ENCODE measurements around the gene AGBL4.

The AGBL4 gene

DNA sequence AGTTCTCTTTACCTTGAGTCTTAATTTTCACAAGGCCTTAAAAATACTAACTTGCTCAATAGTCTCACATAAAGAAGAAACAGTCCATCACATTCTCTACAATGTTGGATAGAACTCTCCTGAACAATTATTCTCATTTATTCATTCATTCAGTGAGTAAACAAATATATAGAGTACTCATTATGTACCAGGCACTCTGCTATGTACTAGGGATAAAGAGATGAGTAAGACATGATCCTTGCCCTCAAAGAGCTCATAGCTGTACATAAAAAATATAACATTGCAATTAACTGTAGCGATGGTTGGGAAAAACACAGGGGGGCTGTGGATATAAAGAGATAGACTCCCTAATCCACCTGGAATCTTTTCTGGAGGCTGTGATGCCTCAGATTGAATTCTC lies 660.1 kb downstream of the AGBL4 start:
- in situ Hi-C loops (cut with HindIII; ENCODE audit: low sequenced_read_pairs) = no loop called here
- no peak overlapping the region for H3K4me3 ChIP-seq (ENCODE audit: low read depth, low read length)
- no peak for DNase-seq (ENCODE audit: low read depth, low spot score)
- TF ChIP-seq, protein P1, sequence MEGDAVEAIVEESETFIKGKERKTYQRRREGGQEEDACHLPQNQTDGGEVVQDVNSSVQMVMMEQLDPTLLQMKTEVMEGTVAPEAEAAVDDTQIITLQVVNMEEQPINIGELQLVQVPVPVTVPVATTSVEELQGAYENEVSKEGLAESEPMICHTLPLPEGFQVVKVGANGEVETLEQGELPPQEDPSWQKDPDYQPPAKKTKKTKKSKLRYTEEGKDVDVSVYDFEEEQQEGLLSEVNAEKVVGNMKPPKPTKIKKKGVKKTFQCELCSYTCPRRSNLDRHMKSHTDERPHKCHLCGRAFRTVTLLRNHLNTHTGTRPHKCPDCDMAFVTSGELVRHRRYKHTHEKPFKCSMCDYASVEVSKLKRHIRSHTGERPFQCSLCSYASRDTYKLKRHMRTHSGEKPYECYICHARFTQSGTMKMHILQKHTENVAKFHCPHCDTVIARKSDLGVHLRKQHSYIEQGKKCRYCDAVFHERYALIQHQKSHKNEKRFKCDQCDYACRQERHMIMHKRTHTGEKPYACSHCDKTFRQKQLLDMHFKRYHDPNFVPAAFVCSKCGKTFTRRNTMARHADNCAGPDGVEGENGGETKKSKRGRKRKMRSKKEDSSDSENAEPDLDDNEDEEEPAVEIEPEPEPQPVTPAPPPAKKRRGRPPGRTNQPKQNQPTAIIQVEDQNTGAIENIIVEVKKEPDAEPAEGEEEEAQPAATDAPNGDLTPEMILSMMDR (IDR thresholded peaks at IDR 0.05; ENCODE audit: low read depth, low read length) = no peak

DNA sequence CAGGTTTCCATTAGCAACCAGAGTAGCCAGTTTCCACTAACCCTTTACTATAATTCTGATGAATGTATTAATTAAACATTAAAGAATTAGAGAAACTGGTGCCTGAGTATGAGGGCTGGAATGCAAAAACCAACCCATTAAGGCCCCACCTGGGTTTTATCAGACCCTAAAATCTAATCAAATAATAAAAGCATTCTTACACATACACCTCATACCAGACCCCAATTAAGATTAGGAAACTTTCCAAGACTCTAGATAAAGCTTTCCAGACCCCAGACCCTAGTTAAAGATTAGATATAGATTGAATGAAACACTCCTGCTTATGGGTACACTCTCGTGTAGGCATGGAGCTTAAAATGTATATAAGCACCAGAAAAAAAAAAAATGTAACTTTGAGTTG lies 665.7 kb downstream of the AGBL4 start:
- H3K4me3 ChIP-seq (ENCODE audit: low read depth, low read length) = no peak overlapping the region
- TF ChIP-seq, protein P1 (IDR thresholded peaks at IDR 0.05; ENCODE audit: low read depth, low read length) = no peak
- no peak for DNase-seq (ENCODE audit: low read depth, low spot score)
- in situ Hi-C loops (cut with HindIII; ENCODE audit: low sequenced_read_pairs) = no loop called here

DNA sequence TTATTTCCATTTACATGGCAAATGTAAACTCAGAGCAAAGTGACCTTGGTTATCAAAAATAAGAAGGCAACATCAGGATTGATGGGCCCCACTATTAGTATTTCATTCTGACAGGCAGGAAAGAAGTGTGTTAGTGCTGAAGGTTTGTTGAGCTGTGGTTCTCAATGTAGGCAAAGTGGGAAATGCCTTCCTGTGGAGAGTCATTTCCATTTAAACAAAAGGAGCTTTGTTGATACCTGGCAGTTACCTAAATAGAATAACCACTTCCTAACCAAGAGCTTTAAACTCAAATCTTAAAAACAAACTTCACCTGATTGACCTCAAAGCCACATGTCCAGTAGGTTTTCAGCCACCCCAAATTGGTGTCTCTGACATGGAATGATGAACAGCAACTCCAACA lies 667.2 kb downstream of the AGBL4 start:
- no peak for DNase-seq (ENCODE audit: low read depth, low spot score)
- no peak overlapping the region for H3K4me3 ChIP-seq (ENCODE audit: low read depth, low read length)
- in situ Hi-C loops (cut with HindIII; ENCODE audit: low sequenced_read_pairs) = no loop called here
- TF ChIP-seq, protein P1 (IDR thresholded peaks at IDR 0.05; ENCODE audit: low read depth, low read length) = no peak

DNA sequence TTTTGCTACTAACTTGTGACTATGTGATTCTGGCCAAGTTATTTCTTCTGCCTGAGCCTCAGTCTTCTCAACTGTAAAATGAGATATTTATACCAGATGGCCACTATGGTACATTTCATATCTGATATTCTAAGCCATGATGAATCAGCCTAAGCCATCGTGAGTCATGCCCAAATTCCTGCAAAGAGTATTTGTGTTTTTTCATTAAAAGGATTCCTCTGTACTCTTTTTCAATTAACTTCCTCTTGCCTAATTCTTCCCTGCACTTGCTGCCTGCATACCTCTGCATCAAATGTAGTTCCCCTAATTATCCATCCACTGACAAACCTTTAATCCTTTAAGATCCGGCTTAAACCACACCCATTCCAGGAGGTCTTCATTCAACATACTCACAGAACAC lies 672.0 kb downstream of the AGBL4 start:
- TF ChIP-seq, protein P1 (IDR thresholded peaks at IDR 0.05; ENCODE audit: low read depth, low read length) = no peak
- in situ Hi-C loops (cut with HindIII; ENCODE audit: low sequenced_read_pairs) = no loop called here
- no peak overlapping the region for H3K4me3 ChIP-seq (ENCODE audit: low read depth, low read length)
- DNase-seq (ENCODE audit: low read depth, low spot score) = peak; percentile 25

DNA sequence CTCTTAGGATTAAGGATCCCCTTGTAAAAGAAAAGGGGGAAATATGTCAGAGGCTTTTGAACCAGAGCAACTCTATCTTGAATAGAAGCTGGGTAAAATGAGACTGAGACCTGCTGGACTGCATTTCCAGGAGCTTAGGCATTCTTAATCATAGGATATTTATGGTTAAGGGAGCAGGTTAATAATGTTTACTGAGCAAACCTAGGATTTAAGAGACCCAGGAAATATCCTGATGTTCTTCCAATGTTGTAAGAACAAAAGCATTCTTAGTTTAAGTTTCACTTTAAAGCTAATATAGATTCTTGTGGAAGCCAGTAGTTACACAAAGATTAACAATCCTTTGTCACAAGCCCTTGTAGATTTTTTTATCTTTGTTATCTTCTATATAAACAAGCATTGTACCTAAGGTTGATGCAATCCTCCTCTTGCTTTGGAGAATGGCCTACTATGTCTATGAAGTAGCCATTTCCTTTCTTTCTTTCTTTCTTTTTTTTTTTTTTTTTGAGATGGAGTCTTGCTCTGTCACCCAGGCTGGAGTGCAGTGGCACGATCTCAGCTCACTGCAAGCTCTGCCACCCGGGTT lies 676.9 kb downstream of the AGBL4 start:
- no peak for DNase-seq (ENCODE audit: low read depth, low spot score)
- TF ChIP-seq, protein P1 (IDR thresholded peaks at IDR 0.05; ENCODE audit: low read depth, low read length) = no peak
- in situ Hi-C loops (cut with HindIII; ENCODE audit: low sequenced_read_pairs) = no loop called here
- H3K4me3 ChIP-seq (ENCODE audit: low read depth, low read length) = no peak overlapping the region

DNA sequence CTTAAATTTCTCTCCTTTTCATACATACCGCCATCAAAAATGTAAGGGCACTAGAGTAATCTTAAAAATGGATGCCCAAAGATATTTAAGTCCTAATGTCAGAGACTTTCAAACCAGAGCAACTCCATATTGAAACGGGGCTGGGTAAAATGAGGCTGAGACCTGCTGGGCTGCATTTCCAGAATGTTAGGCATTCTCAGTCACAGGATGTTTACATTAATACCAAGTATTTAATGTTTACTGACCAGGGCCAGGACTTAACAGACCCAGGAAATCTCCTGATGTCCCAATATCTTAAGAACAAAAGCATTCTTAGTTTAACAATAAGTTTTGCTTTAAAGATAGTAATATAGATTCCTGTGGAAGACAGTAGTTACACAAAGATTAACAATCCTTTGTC lies 683.2 kb downstream of the AGBL4 start:
- no peak overlapping the region for H3K4me3 ChIP-seq (ENCODE audit: low read depth, low read length)
- in situ Hi-C loops (cut with HindIII; ENCODE audit: low sequenced_read_pairs) = no loop called here
- no peak for DNase-seq (ENCODE audit: low read depth, low spot score)
- TF ChIP-seq, protein P1 (IDR thresholded peaks at IDR 0.05; ENCODE audit: low read depth, low read length) = no peak

DNA sequence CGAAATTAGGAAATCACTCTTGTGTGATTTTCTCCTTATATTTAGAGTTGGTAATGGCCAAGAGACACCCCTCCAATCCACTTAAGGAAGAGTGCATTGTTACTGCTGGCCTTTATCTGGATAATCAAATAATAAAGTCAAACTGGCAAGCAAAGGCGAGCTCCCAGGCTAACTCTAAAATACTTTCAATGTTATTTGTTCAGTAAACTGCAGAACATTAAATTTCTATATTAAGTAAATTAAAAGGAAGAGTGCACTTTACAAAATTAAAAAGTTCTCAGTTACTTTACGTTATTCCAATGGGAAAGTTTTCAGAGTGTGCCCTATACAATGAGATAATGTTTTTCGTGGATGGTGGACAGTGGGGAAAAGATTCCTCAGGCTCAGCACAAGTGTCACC lies 684.7 kb downstream of the AGBL4 start:
- H3K4me3 ChIP-seq (ENCODE audit: low read depth, low read length) = no peak overlapping the region
- no peak for DNase-seq (ENCODE audit: low read depth, low spot score)
- TF ChIP-seq, protein P1 (IDR thresholded peaks at IDR 0.05; ENCODE audit: low read depth, low read length) = no peak
- in situ Hi-C loops (cut with HindIII; ENCODE audit: low sequenced_read_pairs) = no loop called here
